ENCODE measurements around the gene EYS.

GRCh38 chr6:65399355-65400084 lies 307.5 kb downstream of the EYS start:
- TF ChIP-seq GATA2 (IDR thresholded peaks at IDR 0.05; ENCODE audit: low read depth, low read length) (no peak), GATA3 (IDR thresholded peaks at IDR 0.05; ENCODE audit: low read depth, low read length) (no peak)

All from SH-SY5Y (cell line).